ENCODE measurements around the gene PROKR2. TPM values are rescaled to one million over a fixed set of nuclear protein-coding genes. Genes with fewer than 3 reads are reported as not detected.

The PROKR2 gene
- total RNA-seq, 2 experiments from 2014 or later, result not detected

GRCh38 chr20:5328268-5328667, 11.5 kb upstream of the PROKR2 start:
- H3K27me3 ChIP-seq (ENCODE audit: control insufficient read depth in 1 of 2, insufficient read depth in 2 of 2, low read length in 2 of 2), result peaks cover 3 to 5% of the 10 kb centered on the region in 2 experiments
- no peak overlapping the region for H3K27ac ChIP-seq (ENCODE audit: low read depth in 1 of 2, low read length in 2 of 2)
- ChIA-PET CTCF (no interaction called here), POLR2A (no interaction called here)
- Mint-ChIP-seq H3K4me1 (ENCODE audit: low read depth) (no peaks in the 10 kb centered on the region), H3K36me3 (ENCODE audit: low read depth) (no peaks in the 10 kb centered on the region), H3K4me3 (no peak overlapping the region), H3K27me3 (peaks cover 51% of the 10 kb centered on the region), H3K9me3 (no peaks in the 10 kb centered on the region), H3K27ac (no peak overlapping the region)
- H3K36me3 ChIP-seq (ENCODE audit: insufficient read depth, low read length), result no peaks in the 10 kb centered on the region
- H3K4me1 ChIP-seq (ENCODE audit: insufficient read depth, low read length), result no peaks in the 10 kb centered on the region
- H3K4me3 ChIP-seq (ENCODE audit: low read length), result no peak overlapping the region
- no peaks in the 10 kb centered on the region for H3K9me3 ChIP-seq (ENCODE audit: control insufficient read depth in 1 of 2, insufficient read depth in 1 of 2, low read length in 2 of 2)
- ATAC-seq (ENCODE audit: poor library complexity) (no peak), DNase-seq (no peak)
- intact Hi-C loops (cut with DNase I, micrococcal nuclease), result no loop called here
- no peak for TF ChIP-seq CTCF (IDR thresholded peaks at IDR 0.05)

- no peak for ATAC-seq (ENCODE audit: poor library complexity)
- H3K9me3 ChIP-seq (ENCODE audit: control insufficient read depth in 1 of 2, insufficient read depth in 1 of 2, low read length in 2 of 2), result no peaks in the 10 kb centered on the region
- Mint-ChIP-seq H3K9me3 (no peaks in the 10 kb centered on the region), H3K4me1 (ENCODE audit: low read depth) (no peaks in the 10 kb centered on the region), H3K27ac (no peak overlapping the region), H3K36me3 (ENCODE audit: low read depth) (no peaks in the 10 kb centered on the region), H3K27me3 (peaks cover 49% of the 10 kb centered on the region), H3K4me3 (no peak overlapping the region)
- intact Hi-C loops (cut with DNase I, micrococcal nuclease), result no loop called here
- ChIA-PET POLR2A (no interaction called here), CTCF (no interaction called here)
- DNase-seq, result no peak
- TF ChIP-seq CTCF (IDR thresholded peaks at IDR 0.05), result no peak
- H3K27ac ChIP-seq (ENCODE audit: low read depth in 1 of 2, low read length in 2 of 2), result no peak overlapping the region
- no peaks in the 10 kb centered on the region for H3K36me3 ChIP-seq (ENCODE audit: insufficient read depth, low read length)
- peaks cover 3 to 5% of the 10 kb centered on the region in 2 experiments for H3K27me3 ChIP-seq (ENCODE audit: control insufficient read depth in 1 of 2, insufficient read depth in 2 of 2, low read length in 2 of 2)
- H3K4me1 ChIP-seq (ENCODE audit: insufficient read depth, low read length), result no peaks in the 10 kb centered on the region
- no peak overlapping the region for H3K4me3 ChIP-seq (ENCODE audit: low read length)
These were observed 10.6 kb upstream of the PROKR2 start for GRCh38 chr20:5327356-5327755.

GRCh38 chr20:5315807-5316187, 957 bp downstream of the PROKR2 start:
- Mint-ChIP-seq H3K9me3 (peaks cover 3% of the 10 kb centered on the region), H3K4me1 (ENCODE audit: low read depth) (no peaks in the 10 kb centered on the region), H3K4me3 (no peak overlapping the region), H3K27me3 (peaks cover 60% of the 10 kb centered on the region), H3K36me3 (ENCODE audit: low read depth) (no peaks in the 10 kb centered on the region), H3K27ac (no peak overlapping the region)
- Histone ChIP-seq H3K4me1 (ENCODE audit: insufficient read depth, low read length) (peaks cover 5% of the 10 kb centered on the region), H3K36me3 (ENCODE audit: insufficient read depth, low read length) (no peaks in the 10 kb centered on the region), H3K27ac (ENCODE audit: low read depth in 1 of 2, low read length in 2 of 2) (no peak overlapping the region), H3K9me3 (ENCODE audit: control insufficient read depth in 1 of 2, insufficient read depth in 1 of 2, low read length in 2 of 2) (peaks cover 0 to 20% of the 10 kb centered on the region in 2 experiments), H3K4me3 (ENCODE audit: low read length) (no peak overlapping the region), H3K27me3 (ENCODE audit: control insufficient read depth in 1 of 2, insufficient read depth in 2 of 2, low read length in 2 of 2) (peaks cover 32 to 47% of the 10 kb centered on the region in 2 experiments)
- CTCF ChIA-PET, result no interaction called here
- no peak for DNase-seq
- TF ChIP-seq CTCF (IDR thresholded peaks at IDR 0.05), result no peak
- intact Hi-C loops (cut with DNase I, micrococcal nuclease), result no loop called here
- ATAC-seq (ENCODE audit: poor library complexity), result no peak
- POLR2A ChIA-PET, result no interaction called here

Measured in CD4-positive, alpha-beta T cell (primary cell).